Islet of Langerhans (tissue), 1 donor: ENCODE measurements around the gene SRP68.

ENCODE experiments used
- FAIRE-seq: peaks from one replicate; lab custom pipeline; 2011; peaks lifted over from hg19 to GRCh38; lab: Jason Lieb, UNC

The SRP68 gene

DNA sequence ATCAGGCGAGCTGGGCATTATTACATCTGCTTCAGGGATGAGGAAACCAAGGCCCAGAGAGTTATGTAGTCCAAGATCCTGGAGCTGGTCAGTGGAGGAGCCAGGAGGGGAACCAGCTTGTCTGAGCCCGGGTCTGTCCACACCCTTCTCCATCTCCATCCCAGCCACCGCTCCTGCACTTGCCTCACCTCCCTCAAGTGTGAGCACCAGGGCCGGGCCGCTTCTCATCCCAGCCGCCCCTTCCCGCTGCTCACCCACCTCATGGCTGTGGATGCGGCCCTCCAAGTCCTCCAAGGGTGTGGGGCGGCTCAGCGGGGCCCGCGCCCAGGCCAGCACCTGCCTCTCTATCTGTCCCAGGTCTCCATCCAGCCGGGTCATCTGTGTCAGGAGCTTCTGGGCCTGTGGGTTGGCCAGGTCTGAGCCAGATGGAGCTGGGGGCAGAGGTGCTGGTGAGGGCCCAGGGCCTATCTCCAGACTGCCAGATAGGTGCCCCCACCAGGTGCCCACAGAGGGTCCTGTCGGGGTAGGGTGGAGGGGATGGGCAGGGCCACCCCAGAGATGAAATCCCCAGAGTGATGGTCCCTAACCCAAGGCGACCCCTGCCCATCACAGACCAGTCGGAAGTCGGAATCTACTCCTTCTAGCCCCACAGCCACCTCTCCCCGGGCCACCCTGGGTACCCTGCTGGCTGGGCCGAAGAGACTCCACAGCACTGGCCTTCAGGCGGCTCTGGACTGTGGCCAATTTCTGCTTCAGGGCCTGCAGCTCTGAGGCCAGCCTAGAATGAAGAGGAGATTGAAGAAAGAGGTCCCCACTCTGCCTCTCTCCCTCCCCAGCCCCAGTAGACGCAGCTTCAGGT, 54.6 kb downstream of the SRP68 start:
- FAIRE-seq: no peak

DNA sequence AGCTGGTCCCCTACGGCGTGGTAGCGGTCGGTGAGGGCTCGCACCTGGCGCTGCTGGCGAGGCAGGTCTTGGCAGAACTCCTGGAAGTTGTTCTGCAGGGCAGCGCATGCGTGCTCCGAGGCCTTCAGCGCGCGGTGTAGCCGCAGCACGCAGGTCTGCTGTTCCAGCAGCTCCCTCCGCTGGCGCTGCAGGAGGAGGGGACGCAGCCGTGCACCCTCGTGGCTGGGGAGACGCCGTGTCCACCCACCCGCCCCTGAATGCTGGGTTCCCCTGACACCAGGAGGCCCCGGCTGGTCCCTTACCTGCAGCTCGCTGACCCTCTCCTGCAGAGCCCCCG, 57.4 kb downstream of the SRP68 start:
- FAIRE-seq: no peak

DNA sequence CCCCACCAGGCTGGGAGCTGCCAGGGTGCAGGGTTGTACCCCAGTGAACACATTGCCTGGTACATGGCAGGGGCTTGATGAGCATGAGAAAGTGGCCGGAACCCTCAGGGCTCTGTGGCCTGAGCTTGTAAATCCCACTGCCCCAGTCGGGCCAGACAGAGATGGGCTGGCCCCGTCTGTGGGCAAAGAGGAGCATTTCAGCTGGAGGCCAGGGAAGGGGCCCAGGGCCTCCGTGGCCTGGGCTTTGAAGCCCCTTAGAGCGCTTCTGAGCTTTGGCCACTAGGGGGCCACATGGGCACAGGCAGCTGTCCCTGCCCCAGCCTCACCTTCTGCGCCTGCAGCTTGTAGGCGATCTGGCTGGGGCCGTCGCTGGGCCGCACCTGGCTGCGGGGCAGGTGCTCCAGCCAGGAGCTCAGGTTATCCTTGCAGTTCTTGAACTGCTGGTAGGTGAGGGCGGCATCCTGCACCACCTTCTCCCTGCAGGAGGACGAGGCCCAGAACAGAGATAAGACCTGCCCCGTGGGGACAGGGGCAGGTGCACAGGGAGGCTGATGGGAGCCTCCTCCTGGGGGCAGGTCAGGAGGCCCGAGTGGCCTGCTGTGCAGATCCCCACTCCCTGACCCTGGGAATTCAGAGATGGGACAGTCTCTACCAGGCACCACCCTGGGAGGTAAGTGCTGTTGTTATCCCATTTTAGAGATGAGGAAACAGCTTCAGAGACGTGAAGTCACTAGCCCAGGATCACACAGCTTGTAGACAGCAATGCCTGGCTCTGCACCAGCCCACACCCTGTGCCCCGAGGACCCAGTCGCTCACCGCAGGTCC, 58.0 kb downstream of the SRP68 start:
- FAIRE-seq: no peak

DNA sequence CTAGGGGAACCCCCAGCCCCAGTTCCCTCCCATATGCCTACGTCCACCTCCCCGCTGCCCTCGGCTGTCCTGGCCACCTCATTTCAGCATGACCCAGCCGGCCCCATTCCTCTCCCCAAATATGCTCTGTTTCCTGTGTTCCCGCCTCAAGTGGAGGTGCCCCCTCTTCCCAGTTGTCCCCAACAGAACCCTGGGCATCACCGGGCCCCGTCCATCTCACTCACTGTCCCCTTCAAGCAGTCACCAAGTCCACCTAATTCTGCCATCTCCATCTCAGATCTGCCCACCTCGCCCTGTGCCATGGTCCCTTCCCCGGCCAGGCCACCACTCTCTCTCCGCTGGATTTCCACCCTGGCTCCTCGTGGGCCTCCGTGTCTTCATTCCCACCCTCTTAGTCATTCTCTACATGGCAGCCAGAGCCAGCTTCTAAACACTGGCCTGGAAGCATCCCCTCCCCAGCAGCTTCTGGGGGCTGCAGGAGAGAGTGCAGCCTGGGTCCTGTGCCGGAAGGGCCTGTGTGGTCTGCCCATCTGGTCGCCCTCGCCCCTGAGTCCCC, 58.9 kb downstream of the SRP68 start:
- no peak for FAIRE-seq

DNA sequence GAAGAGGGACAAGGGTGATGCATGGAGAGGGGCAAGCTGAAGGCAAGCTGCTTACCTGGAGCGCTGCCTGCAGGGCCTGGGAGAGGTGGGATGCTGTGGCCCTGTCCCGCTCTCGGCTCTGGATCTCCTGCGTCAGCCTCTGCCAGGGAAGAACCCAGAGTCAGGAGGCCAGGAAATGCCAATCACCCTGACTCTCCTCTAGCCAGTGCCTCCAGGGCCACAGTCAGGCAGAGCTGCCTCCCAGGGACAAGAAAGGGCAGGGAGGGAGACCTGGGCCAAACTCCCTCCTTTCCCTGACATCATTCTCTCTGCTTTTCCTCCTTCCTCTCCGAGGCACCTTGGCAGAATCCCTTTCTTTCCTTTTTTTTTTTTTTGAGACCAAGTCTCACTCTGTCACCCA, 60.4 kb downstream of the SRP68 start:
- FAIRE-seq: no peak

DNA sequence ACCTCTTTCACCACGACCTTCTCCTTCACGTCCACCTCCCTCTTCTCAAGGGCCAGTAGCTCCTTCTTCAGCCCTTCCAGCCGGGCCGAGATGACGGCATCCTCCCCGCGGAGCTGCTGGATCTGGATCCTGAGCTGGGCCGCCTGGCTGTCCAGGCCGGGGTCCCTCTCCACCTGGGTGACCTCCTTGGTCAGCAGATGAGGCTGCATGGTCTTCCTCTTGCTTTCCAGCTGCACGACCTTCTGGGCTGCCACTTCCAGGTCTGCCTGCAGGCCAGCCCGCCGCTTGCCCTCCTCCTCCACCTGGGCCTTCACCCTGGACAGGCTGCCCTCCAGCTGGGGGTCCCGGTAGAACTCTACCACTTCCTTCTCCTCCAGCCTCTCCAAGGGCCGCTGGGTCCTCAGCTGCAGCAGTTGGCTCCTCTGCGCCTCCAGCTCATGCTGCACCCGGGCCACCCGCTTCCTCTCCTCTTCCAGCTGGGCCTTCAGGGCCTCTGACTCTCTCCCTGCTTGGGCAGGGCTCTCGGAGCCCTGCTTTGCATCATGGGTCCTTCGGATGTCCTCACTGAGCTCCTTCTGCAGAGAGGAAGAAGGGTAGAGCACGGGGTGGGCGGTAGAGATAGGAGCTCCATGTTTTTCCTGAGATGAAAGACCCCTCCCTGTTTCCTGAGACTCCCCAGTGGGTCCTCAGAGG, 62.2 kb downstream of the SRP68 start:
- no peak for FAIRE-seq

DNA sequence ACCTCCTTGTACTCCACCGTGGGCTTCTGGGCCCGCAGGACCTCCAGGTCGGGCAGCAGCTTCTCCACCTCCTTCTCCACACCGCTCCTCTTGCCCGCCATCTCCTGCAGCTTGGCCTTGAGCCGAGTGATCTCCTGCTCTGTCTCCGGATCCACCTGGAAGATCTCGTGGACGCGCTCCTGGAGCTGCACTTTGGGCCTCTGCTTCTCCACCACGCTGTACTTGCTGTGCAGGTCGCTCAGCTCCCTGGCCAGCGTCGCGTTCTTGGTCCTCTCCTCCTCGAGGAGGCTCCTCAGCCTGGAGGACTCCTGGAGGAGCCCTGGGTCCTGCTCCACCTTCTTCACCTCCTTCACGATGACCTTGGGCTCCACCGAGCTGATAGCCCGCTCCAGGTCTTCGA, 62.9 kb downstream of the SRP68 start:
- no peak for FAIRE-seq

DNA sequence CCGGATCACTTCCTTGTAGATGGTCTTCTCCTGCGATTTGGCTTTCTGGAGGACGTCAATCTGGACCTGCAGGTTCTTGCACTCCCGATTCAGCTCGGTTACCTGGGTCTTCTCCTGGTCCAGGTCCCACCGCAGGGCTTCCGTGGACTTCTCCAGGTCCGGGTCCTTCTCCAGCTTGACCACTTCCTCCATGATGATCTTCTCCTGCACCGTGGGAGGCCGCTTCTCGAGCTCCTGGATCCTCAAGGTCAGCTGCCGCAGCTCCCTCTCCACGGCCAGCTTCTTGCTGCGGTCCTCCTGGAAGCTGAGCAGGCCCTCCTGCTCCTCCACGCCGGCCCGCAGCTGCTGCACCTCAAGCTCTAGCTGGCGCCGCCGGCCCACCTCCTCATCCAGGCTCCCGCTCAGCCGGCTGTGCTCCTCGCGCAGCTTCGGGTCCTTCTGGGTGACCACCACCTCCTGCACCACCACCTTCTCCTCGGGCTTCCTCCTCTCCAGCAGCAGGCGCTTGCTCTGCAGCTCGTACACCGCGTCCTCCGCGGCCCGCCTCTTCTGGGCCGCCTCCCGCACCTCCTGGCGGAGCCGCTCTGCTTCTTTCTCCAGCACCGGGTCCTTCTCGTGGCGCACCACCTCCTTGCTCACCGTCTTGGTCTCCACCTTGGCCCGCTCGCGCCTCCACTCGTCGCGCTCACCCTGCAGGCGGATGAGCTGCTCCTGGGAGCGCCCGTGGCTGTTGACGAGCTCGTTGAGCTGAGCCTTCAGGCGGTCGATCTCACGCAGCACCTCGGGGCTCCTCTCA, 63.5 kb downstream of the SRP68 start:
- no peak for FAIRE-seq

DNA sequence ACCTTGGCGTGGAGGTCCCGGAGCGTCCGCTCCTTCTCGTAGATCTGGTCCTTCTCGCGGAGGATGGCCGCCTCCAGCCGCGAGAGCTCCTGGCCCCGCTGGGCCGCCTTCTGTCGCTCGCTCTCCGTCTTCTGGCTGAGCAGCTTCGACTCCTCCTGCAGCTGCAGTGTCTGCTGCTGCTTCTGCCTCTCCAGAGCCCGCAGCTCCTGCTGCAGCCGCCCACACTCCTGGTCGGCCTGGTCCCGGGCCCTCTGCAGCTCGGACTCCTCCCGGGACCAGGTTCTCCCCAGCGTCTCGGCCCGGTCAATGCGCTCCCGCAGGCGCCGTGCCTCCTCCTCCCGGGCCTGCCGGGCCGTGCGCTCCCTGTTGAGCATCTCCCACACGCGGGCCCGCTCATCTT, 64.1 kb downstream of the SRP68 start:
- no peak for FAIRE-seq

DNA sequence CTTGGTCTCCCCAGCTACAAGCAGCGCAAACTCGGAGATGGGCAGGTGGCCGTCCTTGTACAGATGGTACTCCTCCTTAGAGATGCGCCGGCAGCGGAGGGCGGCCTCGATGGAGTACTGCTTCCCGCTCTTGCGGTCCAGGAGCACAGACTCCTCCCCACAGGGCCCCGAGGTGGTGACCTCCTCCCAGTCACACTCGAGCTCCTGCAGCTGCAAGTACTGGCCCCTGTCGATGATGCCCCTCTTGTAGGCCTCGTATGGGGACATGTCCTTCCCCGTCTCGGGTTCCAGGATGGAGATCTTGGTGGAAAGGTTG, 64.5 kb downstream of the SRP68 start:
- no peak for FAIRE-seq

DNA sequence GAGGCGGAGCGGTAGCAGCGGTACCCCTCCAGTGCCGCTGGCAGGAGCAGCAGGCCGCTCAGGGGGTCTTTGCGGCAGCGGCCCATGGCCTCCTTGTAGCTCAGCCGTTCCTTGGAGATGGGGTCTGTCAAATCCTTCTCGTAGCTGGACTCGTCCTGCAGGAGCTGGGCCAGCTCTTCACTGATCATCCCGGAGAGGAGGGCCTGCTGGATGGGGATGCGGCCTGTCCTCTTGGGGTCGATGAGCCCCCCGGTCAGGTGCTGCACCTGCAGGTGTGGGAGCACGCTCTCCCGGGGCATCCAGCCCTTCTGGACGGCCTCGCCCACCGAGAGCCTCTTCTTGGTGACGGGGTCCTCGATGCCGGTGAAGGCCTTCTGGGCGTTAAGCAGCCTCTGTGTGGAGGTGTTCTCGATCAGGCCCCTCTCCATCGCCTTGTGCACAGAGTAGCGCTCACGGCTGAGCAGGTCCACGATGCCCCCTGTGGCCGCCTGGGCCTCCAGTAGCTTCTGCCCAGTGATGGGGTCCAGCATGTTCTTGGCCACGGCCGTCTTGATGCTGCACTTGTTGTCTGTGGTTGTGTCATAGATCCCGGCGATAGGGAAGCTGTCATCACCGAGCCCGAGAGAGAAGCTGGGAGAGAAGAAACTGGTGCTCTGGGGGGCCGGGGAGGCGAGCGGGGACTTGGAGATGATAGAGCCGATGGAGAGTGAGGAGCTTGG, 65.0 kb downstream of the SRP68 start:
- FAIRE-seq: no peak

DNA sequence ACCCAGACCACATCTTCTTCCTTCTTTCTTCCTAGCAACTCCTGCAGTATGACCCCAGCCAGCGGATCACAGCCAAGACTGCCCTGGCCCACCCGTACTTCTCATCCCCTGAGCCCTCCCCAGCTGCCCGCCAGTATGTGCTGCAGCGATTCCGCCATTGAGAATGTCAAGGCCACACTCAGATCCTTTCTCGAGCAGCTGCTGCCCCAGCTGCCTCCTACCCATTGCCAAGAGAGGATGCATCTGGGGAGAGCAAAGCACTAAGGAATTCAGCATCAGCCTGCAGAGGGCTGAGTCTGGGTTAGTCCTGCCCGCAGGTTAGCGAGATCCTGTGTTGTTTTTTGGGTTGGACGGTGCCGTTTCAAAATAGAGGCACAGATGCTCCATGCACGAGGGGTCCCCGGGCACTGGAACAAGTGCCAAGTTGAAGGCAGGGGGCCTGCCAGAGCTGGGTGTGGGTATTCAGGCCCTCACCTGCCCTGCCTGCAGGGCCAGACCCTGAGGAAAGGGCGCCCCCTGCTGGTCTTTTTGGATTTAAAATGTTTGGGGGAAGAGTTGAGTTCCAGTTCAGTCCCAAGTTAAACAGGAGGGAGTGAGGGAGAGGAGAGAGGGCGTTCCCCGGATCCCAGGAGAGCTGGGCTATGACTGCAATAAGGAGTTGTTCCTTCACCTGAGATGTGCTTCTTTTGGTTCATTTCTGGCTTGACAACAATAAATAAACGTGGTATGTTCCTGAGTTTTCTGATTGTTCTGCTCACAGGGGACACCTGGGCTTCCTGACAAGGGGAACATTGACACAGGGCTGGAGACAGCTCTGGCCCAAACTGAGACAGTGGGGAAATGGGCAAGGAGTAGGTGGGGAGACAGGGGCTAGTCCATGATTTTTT, 66.8 kb downstream of the SRP68 start:
- FAIRE-seq: no peak

DNA sequence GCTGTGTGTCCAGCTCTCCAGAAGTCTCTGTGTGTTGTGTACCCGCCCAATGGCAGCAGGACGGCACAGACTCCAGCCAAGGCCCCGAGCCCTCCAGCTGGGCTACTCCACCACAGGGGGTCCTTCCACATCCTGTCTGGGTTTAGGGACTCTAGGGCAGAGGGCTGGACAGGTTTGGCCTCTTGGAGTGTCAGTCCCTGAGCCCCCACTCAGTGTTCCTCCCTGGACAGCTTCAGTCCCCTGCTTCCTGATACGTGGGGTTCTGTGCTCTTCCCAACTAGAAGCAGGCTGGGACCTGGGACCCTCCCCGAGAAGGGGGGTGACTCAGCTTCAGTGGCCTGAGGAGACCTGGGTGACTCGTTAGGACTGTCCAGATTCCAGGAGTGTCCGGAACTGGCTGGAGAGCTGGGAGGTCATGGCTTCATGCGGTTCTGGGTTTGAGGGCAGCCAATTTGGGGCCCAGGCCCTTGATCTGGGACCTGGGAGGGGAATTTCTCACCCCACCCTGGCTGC, 67.5 kb downstream of the SRP68 start:
- FAIRE-seq: no peak

DNA sequence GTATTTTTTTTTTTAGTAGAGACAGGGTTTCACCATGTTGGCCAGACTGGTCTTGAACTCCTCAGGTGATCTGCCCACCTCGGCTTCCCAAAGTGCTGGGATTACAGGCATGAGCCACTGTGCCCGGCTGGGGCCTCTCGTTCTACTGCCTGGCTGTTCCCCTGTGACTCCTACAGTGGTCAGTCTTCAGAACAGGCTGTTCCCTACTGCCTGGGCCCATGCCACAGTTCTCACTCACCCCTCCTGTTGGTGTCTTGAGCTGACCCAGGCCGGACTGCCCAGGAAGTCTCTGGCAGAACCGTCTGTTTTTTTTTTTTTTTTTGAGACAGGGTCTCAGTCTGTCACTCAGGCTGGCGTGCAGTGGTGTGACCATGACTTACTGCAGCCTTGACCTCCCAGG, 68.4 kb downstream of the SRP68 start:
- no peak for FAIRE-seq

DNA sequence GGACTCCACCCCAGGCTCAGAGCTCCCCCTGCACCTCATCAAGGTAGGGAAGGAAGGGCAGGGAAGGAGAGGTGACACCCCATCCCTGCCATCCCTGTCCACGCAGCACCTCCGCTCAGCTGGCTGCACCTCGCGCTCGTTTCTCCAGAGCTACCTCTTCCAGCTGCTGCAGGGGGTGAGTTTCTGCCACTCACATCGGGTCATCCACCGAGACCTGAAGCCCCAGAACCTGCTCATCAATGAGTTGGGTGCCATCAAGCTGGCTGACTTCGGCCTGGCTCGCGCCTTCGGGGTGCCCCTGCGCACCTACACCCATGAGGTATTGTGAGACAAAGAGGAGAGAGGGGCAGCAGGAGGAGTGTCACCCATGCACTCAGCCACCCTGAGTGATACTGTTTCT, 70.2 kb downstream of the SRP68 start:
- FAIRE-seq: no peak

DNA sequence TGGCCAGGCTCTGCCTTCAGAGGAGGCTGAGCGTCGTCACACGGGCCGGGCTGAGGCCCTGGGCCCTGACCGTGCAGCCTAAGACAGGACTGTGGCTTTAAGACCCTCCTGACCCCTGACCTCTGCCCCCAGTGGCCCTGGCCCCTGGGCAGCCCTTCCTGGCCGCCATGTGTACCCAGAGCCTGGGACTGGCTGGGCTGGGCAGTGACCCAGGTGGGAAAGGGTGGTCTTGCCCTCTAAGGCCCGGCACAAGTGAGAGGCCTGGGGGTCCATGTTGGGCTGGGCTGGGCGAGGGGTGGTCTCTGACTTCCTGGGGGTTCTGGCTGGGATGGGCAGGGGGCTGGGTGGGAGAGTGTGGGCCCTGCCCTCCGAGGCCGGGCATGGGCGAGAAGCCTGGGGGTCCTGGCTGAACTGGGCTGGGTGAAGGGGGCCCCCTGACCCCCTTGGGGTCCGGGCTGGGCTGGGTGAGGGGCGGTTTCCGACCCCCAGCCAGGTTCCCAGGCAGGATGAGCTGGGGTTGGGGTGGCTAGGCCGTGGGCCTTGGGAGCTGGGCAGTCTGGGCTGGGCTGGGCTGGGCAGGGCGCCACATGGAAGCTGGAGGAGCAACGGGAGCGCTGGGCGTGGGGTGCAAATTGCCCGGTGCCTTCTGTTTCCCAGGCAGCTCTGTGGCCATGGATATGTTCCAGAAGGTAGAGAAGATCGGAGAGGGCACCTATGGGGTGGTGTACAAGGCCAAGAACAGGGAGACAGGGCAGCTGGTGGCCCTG, 71.4 kb downstream of the SRP68 start, which contains the start of gene CDK3:
Gene CDK3 (plus strand): TSS at position 101 of the 767 bp plus-strand sequence. CDS start 571 bp downstream, at position 672.
- no peak for FAIRE-seq

DNA sequence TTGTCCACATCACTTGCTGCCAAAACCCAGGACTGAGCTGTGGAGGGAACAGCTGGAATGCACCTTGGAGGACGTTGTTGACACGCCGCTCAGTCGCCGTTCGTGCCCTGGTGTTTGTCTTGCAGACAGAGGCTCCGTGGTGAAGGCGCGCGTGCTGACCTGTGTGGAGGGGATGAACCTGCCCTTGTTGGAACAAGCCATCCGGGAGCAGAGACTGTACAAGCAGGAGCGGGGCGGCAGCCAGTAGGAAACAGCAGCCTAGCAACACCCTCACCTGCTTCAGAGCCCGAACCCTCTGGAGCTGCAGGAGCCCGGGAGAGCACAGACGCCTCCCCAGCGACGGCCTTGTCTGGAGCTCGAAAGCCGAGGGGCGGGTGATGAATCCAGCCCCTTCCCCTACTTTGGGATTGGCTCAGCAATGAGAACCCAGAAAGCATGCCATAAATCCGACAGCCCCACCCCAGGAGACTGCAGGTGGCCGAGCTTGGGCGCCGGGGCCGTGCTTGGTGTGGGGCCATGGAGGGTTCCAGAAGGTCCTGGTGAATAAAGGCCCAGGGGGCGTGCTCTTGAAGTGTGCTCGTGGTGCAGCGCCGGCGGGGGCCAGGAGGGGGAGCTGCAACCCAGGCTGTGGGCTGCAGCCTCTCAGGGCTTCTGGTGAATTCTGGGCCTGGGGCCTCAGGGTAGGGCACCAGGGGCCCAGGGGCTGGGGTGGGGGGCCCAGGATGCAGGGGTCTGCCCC, 72.1 kb downstream of the SRP68 start:
- FAIRE-seq: no peak

DNA sequence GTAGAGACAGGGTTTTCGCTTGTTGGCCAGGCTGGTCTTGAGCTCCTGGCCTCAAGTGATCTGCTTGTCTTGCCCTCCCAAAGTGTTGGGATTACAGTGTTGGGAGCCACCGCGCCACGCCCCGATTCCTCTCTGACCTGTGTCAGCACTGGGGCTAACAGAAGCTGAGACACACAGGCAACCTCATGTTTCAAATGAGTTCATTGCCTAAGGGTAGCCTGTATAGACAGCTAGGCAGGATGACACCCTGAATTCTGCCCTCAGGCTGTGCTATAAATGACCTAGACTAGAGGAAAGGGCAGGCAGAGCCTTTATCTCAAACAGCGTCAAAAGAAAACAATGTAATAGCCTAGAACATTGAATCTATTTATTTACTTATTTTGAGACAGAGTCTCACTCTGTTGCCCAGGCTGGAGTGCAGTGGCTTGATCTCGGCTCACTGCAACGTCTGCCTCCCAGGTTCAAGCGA, 74.0 kb downstream of the SRP68 start:
- no peak for FAIRE-seq
